Astrocyte (in vitro differentiated cells and primary cell): ENCODE results near the gene NDUFB6. TPM values are rescaled to one million over a fixed set of nuclear protein-coding genes. Genes with fewer than 3 reads are reported as not detected.
"Not testable (repeated sequence)": the region's sequence is repeated elsewhere in the genome, so short reads cannot be mapped to it uniquely, and the experiment has no call there.

Experiments
- DNase-seq: peaks from one replicate; pipeline ENCODE4 v3.0.0-alpha.2; 2010; ENCODE audit warnings: low read depth
- FAIRE-seq: peaks from 2 replicates; lab custom pipeline; 2011; peaks lifted over from hg19 to GRCh38; lab: Jason Lieb, UNC
- H2AFZ ChIP-seq: 2 replicates; pipeline ENCODE4 v1.6.0; 2012; ENCODE audit warnings: low read depth, low read length, inconsistent platforms
- H3K27ac ChIP-seq: 2 replicates; pipeline ENCODE4 v1.5.1; 2011; ENCODE audit warnings: low read depth, low read length, inconsistent platforms
- H3K27me3 ChIP-seq: 2 replicates; pipeline ENCODE4 v1.6.0; 2011; ENCODE audit warnings: low read length, inconsistent platforms; ENCODE audit not compliant: insufficient read depth
- H3K36me3 ChIP-seq: 2 replicates; pipeline ENCODE4 v1.5.1; 2011; ENCODE audit warnings: low read length, inconsistent platforms; ENCODE audit not compliant: insufficient read depth
- H3K4me1 ChIP-seq: 2 replicates; pipeline ENCODE4 v1.5.1; 2011; ENCODE audit warnings: low read length, inconsistent platforms; ENCODE audit not compliant: insufficient read depth
- H3K4me2 ChIP-seq: 2 replicates; pipeline ENCODE4 v1.6.0; 2012; ENCODE audit warnings: low read length, inconsistent platforms
- H3K4me3 ChIP-seq: 2 replicates; pipeline ENCODE4 v1.5.1; 2011; ENCODE audit warnings: low read depth, mild to moderate bottlenecking, low read length, inconsistent platforms; ENCODE audit not compliant: insufficient read depth
- H3K79me2 ChIP-seq: 2 replicates; pipeline ENCODE4 v1.6.0; 2012; ENCODE audit warnings: mild to moderate bottlenecking, low read length, inconsistent platforms; ENCODE audit not compliant: insufficient read depth
- H3K9ac ChIP-seq: 2 replicates; pipeline ENCODE4 v1.6.0; 2012; ENCODE audit warnings: mild to moderate bottlenecking, low read length, inconsistent platforms
- H3K9me3 ChIP-seq: 2 replicates; pipeline ENCODE4 v1.5.1; 2012; ENCODE audit warnings: low read depth, mild to moderate bottlenecking, low read length, inconsistent platforms; ENCODE audit not compliant: insufficient read depth
- H4K20me1 ChIP-seq: 2 replicates; pipeline ENCODE4 v1.6.0; 2012; ENCODE audit warnings: low read length, inconsistent platforms; ENCODE audit not compliant: insufficient read depth
- H3K27ac Mint-ChIP-seq: one replicate; pipeline ENCODE4 v1.8.0; 2021; ENCODE audit warnings: mild to moderate bottlenecking, mixed read lengths; ENCODE audit not compliant: unreplicated experiment
- H3K27me3 Mint-ChIP-seq: one replicate; pipeline ENCODE4 v1.8.0; 2021; ENCODE audit warnings: low read depth, mixed read lengths; ENCODE audit not compliant: unreplicated experiment
- H3K36me3 Mint-ChIP-seq: one replicate; pipeline ENCODE4 v1.8.0; 2021; ENCODE audit warnings: low read depth, mixed read lengths; ENCODE audit not compliant: unreplicated experiment
- H3K4me1 Mint-ChIP-seq: one replicate; pipeline ENCODE4 v1.8.0; 2021; ENCODE audit warnings: low read depth, mixed read lengths; ENCODE audit not compliant: unreplicated experiment
- H3K4me3 Mint-ChIP-seq: one replicate; pipeline ENCODE4 v1.8.0; 2021; ENCODE audit warnings: mild to moderate bottlenecking, moderate library complexity, mixed read lengths; ENCODE audit not compliant: unreplicated experiment
- H3K9me3 Mint-ChIP-seq: one replicate; pipeline ENCODE4 v1.8.0; 2021; ENCODE audit warnings: mild to moderate bottlenecking, mixed read lengths; ENCODE audit not compliant: unreplicated experiment
- CTCF ChIP-seq: IDR thresholded peaks from 2 replicates; pipeline ENCODE4 v1.5.1; 2011; ENCODE audit warnings: low read depth, mild to moderate bottlenecking, inconsistent platforms, low read length, moderate library complexity; ENCODE audit not compliant: insufficient read depth
- EZH2 ChIP-seq: IDR thresholded peaks from 2 replicates; pipeline ENCODE4 v1.6.1; 2012; ENCODE audit warnings: mild to moderate bottlenecking, low read length, inconsistent platforms; ENCODE audit not compliant: insufficient read depth
- total RNA-seq: library from RNA; stranded (reverse); gene quantifications from 2 replicates; pipeline ENCODE4 v1.2.1, GENCODE V29; 2021

NDUFB6 gene
- total RNA-seq, 1 donor from 2014 or later = 56.7 TPM

GRCh38 chr9:32550562-32551275 lies 22.2 kb downstream of the NDUFB6 start:
- TF ChIP-seq CTCF (no peak), EZH2 (no peak)
- Mint-ChIP-seq H3K4me3 (peak overlapping the region; percentile 95), H3K27ac (peak overlapping the region; percentile 93), H3K9me3 (no peaks in the 10 kb centered on the region), H3K4me1 (peaks cover 12% of the 10 kb centered on the region), H3K36me3 (peaks cover 5% of the 10 kb centered on the region), H3K27me3 (no peaks in the 10 kb centered on the region)
- H4K20me1 ChIP-seq = peaks cover 40% of the 10 kb centered on the region
- H3K4me2 ChIP-seq = peak overlapping the region; percentile 89
- peak overlapping the region; percentile 43 for H2AFZ ChIP-seq
- H3K4me1 ChIP-seq = peaks cover 5% of the 10 kb centered on the region
- peaks cover 74% of the 10 kb centered on the region for H3K79me2 ChIP-seq
- peak overlapping the region; percentile 98 for H3K27ac ChIP-seq
- H3K9me3 ChIP-seq = no peaks in the 10 kb centered on the region
- peak; percentile 83 for DNase-seq
- no peaks in the 10 kb centered on the region for H3K36me3 ChIP-seq
- peak overlapping the region; percentile 93 for H3K4me3 ChIP-seq
- no peaks in the 10 kb centered on the region for H3K27me3 ChIP-seq
- H3K9ac ChIP-seq = peak overlapping the region; percentile 97
- FAIRE-seq = no peak

GRCh38 chr9:32550150-32550561 lies 22.8 kb downstream of the NDUFB6 start:
- Mint-ChIP-seq H3K27me3 (no peaks in the 10 kb centered on the region), H3K36me3 (peaks cover 5% of the 10 kb centered on the region), H3K9me3 (no peaks in the 10 kb centered on the region), H3K4me3 (peak overlapping the region; percentile 95), H3K27ac (peak overlapping the region; percentile 78), H3K4me1 (peaks cover 12% of the 10 kb centered on the region)
- Histone ChIP-seq H3K4me2 (peak overlapping the region; percentile 89), H3K36me3 (no peaks in the 10 kb centered on the region), H3K4me3 (peak overlapping the region; percentile 93), H3K27ac (peak overlapping the region; percentile 98), H3K9ac (peak overlapping the region; percentile 97), H3K9me3 (no peaks in the 10 kb centered on the region), H3K4me1 (peaks cover 5% of the 10 kb centered on the region), H3K79me2 (peaks cover 76% of the 10 kb centered on the region), H4K20me1 (peaks cover 45% of the 10 kb centered on the region), H2AFZ (peak overlapping the region; percentile 43), H3K27me3 (no peaks in the 10 kb centered on the region)
- DNase-seq = peak; percentile 41
- TF ChIP-seq CTCF = no peak
- TF ChIP-seq EZH2 = no peak
- no peak for FAIRE-seq

GRCh38 chr9:32548213-32548612 lies 24.7 kb downstream of the NDUFB6 start:
- Histone ChIP-seq H4K20me1 (peaks cover 63% of the 10 kb centered on the region), H3K79me2 (peaks cover 87% of the 10 kb centered on the region)
- not testable (repeated sequence) for H3K27ac ChIP-seq, H2AFZ ChIP-seq, H3K9me3 Mint-ChIP-seq, H3K9me3 ChIP-seq, DNase-seq, H3K4me2 ChIP-seq, H3K4me3 ChIP-seq, H3K4me1 ChIP-seq, H3K9ac ChIP-seq, FAIRE-seq, H3K27ac Mint-ChIP-seq, H3K4me1 Mint-ChIP-seq, H3K27me3 Mint-ChIP-seq, H3K36me3 ChIP-seq, H3K27me3 ChIP-seq
- Mint-ChIP-seq H3K36me3 (peaks cover 12% of the 10 kb centered on the region), H3K4me3 (peak overlapping the region; percentile 48)
